Adrenal gland (tissue), 5 donors: ENCODE measurements around the gene MAL.

Experiments
- POLR2A ChIP-seq, 2 donors: fragments of 450-650 bp; IDR thresholded peaks; one replicate each; pipeline ENCODE4 v1.6.1; 2017; ENCODE audit warnings: antibody characterized with exemption in 2 of 2, mild to moderate bottlenecking in 2 of 2, moderate library complexity in 1 of 2
- TF ChIP-seq, protein P1 (sequence below), 6 experiments: fragments of 450-650 bp in 4 of 6; fragments of 200-600 bp in 2 of 6; sonication (generic) in 1 of 6; IDR thresholded peaks; 1 replicate in 5 of 6; 2 replicates in 1 of 6; pipeline versions ENCODE4 v1.5.1 to v1.8.0; 2016 to 2021; ENCODE audit warnings: antibody characterized with exemption in 6 of 6, mild to moderate bottlenecking in 2 of 6, moderate library complexity in 1 of 6
- donor health status: DM: no; HTN: no; CAD: no.

DNA sequence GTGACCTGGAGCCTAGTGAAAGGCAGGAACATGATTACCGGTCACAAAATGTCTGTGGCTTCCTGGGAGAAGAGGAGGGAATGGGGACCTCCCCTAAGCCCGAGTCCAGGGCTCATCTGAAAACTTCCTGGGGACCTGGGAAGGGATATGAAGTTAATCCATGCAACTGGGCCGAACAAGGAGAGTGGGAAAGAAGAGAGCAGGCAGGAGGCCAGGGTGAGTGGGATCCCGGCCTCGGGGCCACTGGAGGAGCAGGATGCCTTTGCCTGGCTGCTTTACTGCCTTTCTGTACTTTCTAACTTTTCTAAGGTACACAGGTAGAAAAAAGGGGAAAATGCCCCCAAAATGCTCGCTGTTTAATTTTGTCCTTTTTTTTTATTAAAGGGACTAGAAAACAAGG, 43.4 kb upstream of the MAL start:
- TF ChIP-seq, protein P1, sequence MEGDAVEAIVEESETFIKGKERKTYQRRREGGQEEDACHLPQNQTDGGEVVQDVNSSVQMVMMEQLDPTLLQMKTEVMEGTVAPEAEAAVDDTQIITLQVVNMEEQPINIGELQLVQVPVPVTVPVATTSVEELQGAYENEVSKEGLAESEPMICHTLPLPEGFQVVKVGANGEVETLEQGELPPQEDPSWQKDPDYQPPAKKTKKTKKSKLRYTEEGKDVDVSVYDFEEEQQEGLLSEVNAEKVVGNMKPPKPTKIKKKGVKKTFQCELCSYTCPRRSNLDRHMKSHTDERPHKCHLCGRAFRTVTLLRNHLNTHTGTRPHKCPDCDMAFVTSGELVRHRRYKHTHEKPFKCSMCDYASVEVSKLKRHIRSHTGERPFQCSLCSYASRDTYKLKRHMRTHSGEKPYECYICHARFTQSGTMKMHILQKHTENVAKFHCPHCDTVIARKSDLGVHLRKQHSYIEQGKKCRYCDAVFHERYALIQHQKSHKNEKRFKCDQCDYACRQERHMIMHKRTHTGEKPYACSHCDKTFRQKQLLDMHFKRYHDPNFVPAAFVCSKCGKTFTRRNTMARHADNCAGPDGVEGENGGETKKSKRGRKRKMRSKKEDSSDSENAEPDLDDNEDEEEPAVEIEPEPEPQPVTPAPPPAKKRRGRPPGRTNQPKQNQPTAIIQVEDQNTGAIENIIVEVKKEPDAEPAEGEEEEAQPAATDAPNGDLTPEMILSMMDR (IDR thresholded peaks at IDR 0.05) = no peak
- TF ChIP-seq POLR2A (IDR thresholded peaks at IDR 0.05) = no peak
